ENCODE data around the gene MGLL. TPM values are rescaled to one million over a fixed set of nuclear protein-coding genes. Genes with fewer than 3 reads are reported as not detected.

Gene MGLL
- total and polyA plus RNA-seq, 8 donors: 8.6 to 318 (median 16.0) TPM

DNA sequence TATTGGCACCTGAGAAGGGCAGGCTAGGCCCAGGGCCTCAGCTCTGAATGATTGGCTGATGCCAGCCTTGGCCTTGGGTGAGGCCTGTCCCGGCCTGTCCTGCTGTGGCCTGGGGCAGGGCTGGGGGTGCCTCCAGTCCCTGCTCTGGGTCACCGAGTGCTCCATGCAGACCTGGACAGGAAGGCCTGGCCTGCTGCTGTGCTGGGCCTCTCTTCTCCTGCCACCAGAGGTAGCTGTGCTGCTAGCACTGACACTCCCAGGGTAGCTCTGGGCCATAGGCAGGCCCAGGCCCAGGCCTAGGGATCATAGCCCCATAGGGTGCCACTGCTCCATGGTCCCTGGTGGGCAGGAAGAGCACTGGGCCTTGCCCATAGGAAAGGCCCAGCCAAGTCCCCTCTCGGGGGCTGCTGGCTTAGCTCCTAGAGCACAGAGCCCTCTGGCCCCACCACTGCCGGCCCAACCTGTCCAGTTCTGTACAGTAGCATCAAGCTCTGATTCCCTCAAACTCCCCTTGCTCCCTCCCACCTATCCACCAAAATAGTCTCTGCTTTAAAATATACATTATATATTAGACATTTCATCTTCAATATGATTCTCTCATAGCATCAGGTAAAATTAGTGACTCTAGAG, 131.4 kb downstream of the MGLL start:
- peak in 1 of 4 donors; percentile 71 for DNase-seq
- TF ChIP-seq CTCF (IDR thresholded peaks at IDR 0.05): peak; percentile 35 to 47
- Histone ChIP-seq H3K27ac (peak overlapping the region; percentile 48), H3K27me3 (no peaks in the 10 kb centered on the region), H3K36me3 (peaks cover 0 to 38% of the 10 kb centered on the region in 2 donors), H3K9me3 (no peaks in the 10 kb centered on the region), H3K4me1 (peaks cover 0 to 7% of the 10 kb centered on the region in 2 donors), H3K4me3 (no peak overlapping the region)
- ATAC-seq: peak; percentile 83
- intact Hi-C loops (cut with DNase I): loop anchor here in 1 of 2 donors (10.0 kb wide), 1 partner anchor 134 kb away; the partner anchor contains the start of gene MGLL

DNA sequence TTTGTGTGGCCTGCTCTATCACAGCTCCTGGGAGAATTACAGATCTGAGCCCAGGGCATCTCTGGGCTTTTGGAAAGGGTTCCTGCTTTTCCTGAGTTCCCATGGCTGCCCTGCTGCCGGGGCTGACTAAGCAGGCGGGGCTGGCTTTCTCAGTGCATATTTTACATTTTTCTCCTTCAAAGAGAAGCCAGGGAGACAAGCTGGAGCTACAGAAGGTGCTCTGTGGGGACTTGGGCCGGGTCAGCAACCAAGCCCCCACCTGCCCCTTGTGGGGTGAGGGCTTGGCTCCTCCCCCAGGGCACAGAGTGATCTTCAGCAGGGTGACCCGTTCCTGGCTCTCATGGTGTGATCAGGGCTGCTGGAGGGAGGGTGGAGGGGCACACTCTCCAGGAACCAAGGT, 132.2 kb downstream of the MGLL start:
- peak; percentile 61 for ATAC-seq
- Histone ChIP-seq H3K9me3 (no peaks in the 10 kb centered on the region), H3K27me3 (no peaks in the 10 kb centered on the region), H3K4me1 (peaks cover 0 to 7% of the 10 kb centered on the region in 2 donors), H3K36me3 (peaks cover 0 to 37% of the 10 kb centered on the region in 2 donors), H3K27ac (peak overlapping the region; percentile 48), H3K4me3 (no peak overlapping the region)
- intact Hi-C loops (cut with DNase I): loop anchor here in 1 of 2 donors (10.0 kb wide), 1 partner anchor 135 kb away; the partner anchor contains the start of gene MGLL
- peak in 1 of 4 donors; percentile 45 for DNase-seq
- no peak for TF ChIP-seq CTCF (IDR thresholded peaks at IDR 0.05)

DNA sequence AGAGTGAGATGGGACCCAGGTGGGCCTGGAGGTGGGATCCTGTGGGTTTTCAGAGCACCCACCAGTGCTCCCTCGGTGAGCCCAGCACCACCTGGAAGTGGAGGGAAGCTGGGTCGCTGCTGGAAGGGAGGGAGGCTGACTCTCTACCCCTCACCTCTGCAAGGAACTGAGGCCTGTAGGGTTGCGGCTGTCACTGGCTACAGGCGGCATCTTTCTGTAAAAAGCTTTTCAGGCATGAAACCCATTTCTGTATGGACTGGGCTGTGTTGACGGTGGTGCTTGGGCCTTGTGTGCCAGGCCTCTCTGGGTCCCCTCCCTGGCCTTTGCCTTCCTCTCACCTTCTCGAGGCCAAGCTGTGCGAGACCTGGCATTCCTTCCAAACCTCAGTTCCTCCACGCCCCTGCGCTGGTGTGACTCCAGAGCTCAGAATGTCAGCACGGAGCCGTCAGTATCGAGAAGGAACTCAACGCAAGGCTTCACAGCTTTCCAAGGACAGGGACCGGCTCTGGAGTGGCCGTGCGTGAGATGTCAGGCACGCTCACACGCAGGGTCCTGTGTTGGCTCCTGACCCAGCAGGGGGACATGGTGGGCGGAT, 133.0 kb downstream of the MGLL start:
- Histone ChIP-seq H3K27ac (no peak overlapping the region), H3K4me1 (peaks cover 0 to 7% of the 10 kb centered on the region in 2 donors), H3K9me3 (no peaks in the 10 kb centered on the region), H3K4me3 (no peak overlapping the region), H3K27me3 (no peaks in the 10 kb centered on the region), H3K36me3 (peaks cover 0 to 29% of the 10 kb centered on the region in 2 donors)
- TF ChIP-seq CTCF (IDR thresholded peaks at IDR 0.05): no peak
- intact Hi-C loops (cut with DNase I): no loop called here
- DNase-seq (peak in 2 of 4 donors; percentile 23 to 31), ATAC-seq (no peak)

DNA sequence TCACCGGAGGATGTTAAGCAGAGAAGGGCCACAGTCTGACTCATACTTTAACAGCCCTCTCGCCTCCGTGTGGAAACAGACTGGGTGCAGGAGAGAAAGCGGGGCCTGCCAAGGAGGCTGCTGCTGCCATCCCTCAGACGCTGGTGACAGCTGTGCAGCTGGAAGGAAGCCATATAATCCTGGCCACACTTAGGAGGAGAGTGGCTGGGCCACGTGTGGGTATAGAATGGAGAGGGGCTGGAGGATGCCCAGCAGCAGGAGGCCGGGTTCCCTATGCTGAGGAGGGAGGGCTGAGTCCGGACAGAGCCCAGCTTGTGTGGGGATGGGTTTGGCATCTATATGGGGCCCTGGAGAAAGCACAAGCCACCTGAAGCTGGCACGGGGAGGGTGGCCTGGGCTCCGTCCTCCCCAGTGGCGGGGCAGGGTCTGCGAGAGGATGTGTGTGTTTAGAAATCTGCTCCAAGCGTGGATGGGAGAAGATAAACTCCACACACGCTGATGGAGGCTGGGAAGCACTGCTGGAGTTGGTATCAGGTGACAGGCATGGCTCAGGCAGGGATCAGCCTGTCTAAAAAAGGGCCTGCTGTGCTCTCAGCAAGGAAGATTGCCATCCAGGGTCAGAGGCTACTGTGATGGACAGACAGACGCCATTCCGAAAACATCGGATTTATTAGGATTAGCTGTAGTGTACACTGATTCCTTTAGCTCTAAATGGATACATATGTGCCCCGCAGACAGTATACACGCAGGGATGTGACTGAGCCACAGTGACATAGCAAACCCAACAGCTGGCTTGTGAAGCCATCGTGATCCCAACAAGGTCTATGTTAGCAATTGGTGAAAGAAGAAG, 133.7 kb downstream of the MGLL start:
- Histone ChIP-seq H3K27ac (no peak overlapping the region), H3K27me3 (no peaks in the 10 kb centered on the region), H3K4me3 (no peak overlapping the region), H3K9me3 (no peaks in the 10 kb centered on the region), H3K36me3 (peaks cover 0 to 23% of the 10 kb centered on the region in 2 donors), H3K4me1 (peaks cover 5 to 7% of the 10 kb centered on the region in 2 donors)
- ATAC-seq: no peak
- intact Hi-C loops (cut with DNase I): no loop called here
- DNase-seq: peak in 1 of 4 donors; percentile 19
- no peak for TF ChIP-seq CTCF (IDR thresholded peaks at IDR 0.05)
